Right lung (tissue), 10 donors: Measurements from ENCODE around the gene EEF1A2. TPM values are rescaled to one million over a fixed set of nuclear protein-coding genes. Genes with fewer than 3 reads are reported as not detected.

Experiments
- DNase-seq, 2 donors: peaks; one replicate each; pipeline ENCODE4 v3.0.0-alpha.2; 2013
- long read RNA-seq, 8 donors: transcript quantifications; one replicate each; lab custom pipeline, GENCODE V29; 2026
- polyA plus RNA-seq, 5 donors: library from polyadenylated mRNA; unstranded; fragments of 120-200 nt; gene quantifications; one replicate each; pipeline versions ENCODE4 v1.2.1 to v1.2.3, GENCODE V29; 2013; ENCODE audit warnings: inconsistent platforms in 1 of 5, low replicate concordance in 1 of 5; ENCODE audit not compliant: insufficient read length in 5 of 5, insufficient read depth in 1 of 5

EEF1A2 gene
- polyA plus RNA-seq: 10 to 100 TPM in 1 of 5 donors, under 1 TPM in 4; 0.36 to 38.6 (median 0.61) TPM
- long read RNA-seq, donor 1, partial matches to known transcripts: 2,250 of 2,326 reads
- long read RNA-seq, donor 1, other reads (novel, unspliced or antisense): 75 of 2,326 reads
- long read RNA-seq, donor 2, partial matches to known transcripts: 1,022 of 1,071 reads
- long read RNA-seq, donor 2, other reads (novel, unspliced or antisense): 49 of 1,071 reads
- long read RNA-seq, donor 3, partial matches to known transcripts: 1,973 of 2,021 reads
- long read RNA-seq, donor 3, other reads (novel, unspliced or antisense): 48 of 2,021 reads
- long read RNA-seq, donor 4, partial matches to known transcripts: 1,108 of 1,145 reads
- long read RNA-seq, donor 4, other reads (novel, unspliced or antisense): 37 of 1,145 reads
- long read RNA-seq, donor 5, partial matches to known transcripts: 1,100 of 1,154 reads
- long read RNA-seq, donor 5, other reads (novel, unspliced or antisense): 54 of 1,154 reads
- long read RNA-seq, donor 6: 0 reads
- long read RNA-seq, donor 7, partial matches to known transcripts: 2,752 of 2,879 reads
- long read RNA-seq, donor 7, other reads (novel, unspliced or antisense): 125 of 2,879 reads
- long read RNA-seq, donor 8: 0 reads

- no peak for DNase-seq
Measured at GRCh38 chr20:63498960-63499337, at the start of gene EEF1A2. Gene EEF1A2, minus strand, starts transcription at chr20:63499083. Its CDS starts 1,320 bp downstream, at chr20:63497763.

GRCh38 chr20:63548542-63548941, 49.7 kb upstream of the EEF1A2 start:
- DNase-seq: no peak

GRCh38 chr20:63547725-63548480, 49.0 kb upstream of the EEF1A2 start, which contains the start of gene SRMS:
Gene SRMS, minus strand, starts transcription at chr20:63547749. Its CDS starts 286 bp downstream, at chr20:63547463.
- DNase-seq: no peak

- no peak for DNase-seq
Measured at GRCh38 chr20:63546956-63547724, 48.3 kb upstream of the EEF1A2 start.

GRCh38 chr20:63546256-63546955, 47.5 kb upstream of the EEF1A2 start:
- DNase-seq: no peak

- DNase-seq: no peak
Measured at GRCh38 chr20:63545814-63546213, 46.9 kb upstream of the EEF1A2 start.

GRCh38 chr20:63544958-63545516, 46.2 kb upstream of the EEF1A2 start:
- DNase-seq: no peak

GRCh38 chr20:63544241-63544957, 45.5 kb upstream of the EEF1A2 start:
- no peak for DNase-seq

- DNase-seq: no peak
Measured at GRCh38 chr20:63543733-63544132, 44.9 kb upstream of the EEF1A2 start.

GRCh38 chr20:63543131-63543530, 44.2 kb upstream of the EEF1A2 start:
- no peak for DNase-seq

GRCh38 chr20:63542696-63543095, 43.8 kb upstream of the EEF1A2 start:
- DNase-seq: no peak

- no peak for DNase-seq
Measured at GRCh38 chr20:63542031-63542559, 43.2 kb upstream of the EEF1A2 start.

GRCh38 chr20:63541371-63541770, 42.5 kb upstream of the EEF1A2 start:
- DNase-seq: no peak

- DNase-seq: no peak
Measured at GRCh38 chr20:63540417-63541186, 41.7 kb upstream of the EEF1A2 start.

- no peak for DNase-seq
Measured at GRCh38 chr20:63539441-63540370, 40.8 kb upstream of the EEF1A2 start.

GRCh38 chr20:63539092-63539430, 40.2 kb upstream of the EEF1A2 start:
- no peak for DNase-seq

- peak; percentile 42 to 45 for DNase-seq
Measured at GRCh38 chr20:63538204-63539091, 39.6 kb upstream of the EEF1A2 start.
